Activated CD4-positive, CD25-positive, alpha-beta regulatory T cell treated with anti-CD3 and anti-CD28 coated beads, Interleukin-2, amount 50 U/mL, for 72 hours (primary cell): Measurements from ENCODE around the gene HAUS7.

ENCODE experiments used
- DNase-seq: peaks from one replicate; pipeline ENCODE4 v3.0.0; 2021

Gene HAUS7

GRCh38 chrX:153433161-153433680, 37.2 kb downstream of the HAUS7 start:
- no peak for DNase-seq

- no peak for DNase-seq
Observed at GRCh38 chrX:153430796-153431195, 39.6 kb downstream of the HAUS7 start.

- DNase-seq: no peak
Observed at GRCh38 chrX:153426204-153426603, 44.2 kb downstream of the HAUS7 start.

- no peak for DNase-seq
Observed at GRCh38 chrX:153423652-153424051, 46.7 kb downstream of the HAUS7 start.

GRCh38 chrX:153421856-153422255, 48.5 kb downstream of the HAUS7 start:
- DNase-seq: no peak

- DNase-seq: no peak
Observed at GRCh38 chrX:153420851-153421599, 49.4 kb downstream of the HAUS7 start.

GRCh38 chrX:153417637-153418036, 52.7 kb downstream of the HAUS7 start:
- no peak for DNase-seq

- no peak for DNase-seq
Observed at GRCh38 chrX:153416781-153417450, 53.5 kb downstream of the HAUS7 start.

- DNase-seq: no peak
Observed at GRCh38 chrX:153414856-153415510, 55.4 kb downstream of the HAUS7 start.

- DNase-seq: no peak
Observed at GRCh38 chrX:153413731-153414130, 56.6 kb downstream of the HAUS7 start.

GRCh38 chrX:153412746-153413720, 57.3 kb downstream of the HAUS7 start:
- no peak for DNase-seq

GRCh38 chrX:153411988-153412574, 58.3 kb downstream of the HAUS7 start:
- no peak for DNase-seq

- DNase-seq: peak; percentile 47
Observed at GRCh38 chrX:153411255-153411987, 59.0 kb downstream of the HAUS7 start, which contains the start of gene ZFP92. Gene ZFP92 (plus strand): TSS chrX:153411472. CDS start chrX:153418323, 6,851 bp downstream.

GRCh38 chrX:153410888-153411254, 59.5 kb downstream of the HAUS7 start:
- no peak for DNase-seq

- no peak for DNase-seq
Observed at GRCh38 chrX:153410373-153410772, 60.0 kb downstream of the HAUS7 start.

GRCh38 chrX:153409414-153410101, 60.8 kb downstream of the HAUS7 start:
- DNase-seq: no peak

GRCh38 chrX:153408871-153409351, 61.5 kb downstream of the HAUS7 start:
- DNase-seq: no peak

GRCh38 chrX:153408221-153408721, 62.1 kb downstream of the HAUS7 start:
- no peak for DNase-seq

- DNase-seq: no peak
Observed at GRCh38 chrX:153407736-153408135, 62.6 kb downstream of the HAUS7 start.

GRCh38 chrX:153406903-153407302, 63.5 kb downstream of the HAUS7 start:
- DNase-seq: no peak
